Measurements from ENCODE around the gene CAVIN2. TPM values are rescaled to one million over a fixed set of nuclear protein-coding genes. Genes with fewer than 3 reads are reported as not detected.
"Not testable (repeated sequence)": the region's sequence is repeated elsewhere in the genome, so short reads cannot be mapped to it uniquely, and the experiment has no call there.

Gene CAVIN2
- polyA plus RNA-seq, 2 of the 4 experiments (the other 2 are of a cell fraction): 9.6 to 20.3 TPM

DNA sequence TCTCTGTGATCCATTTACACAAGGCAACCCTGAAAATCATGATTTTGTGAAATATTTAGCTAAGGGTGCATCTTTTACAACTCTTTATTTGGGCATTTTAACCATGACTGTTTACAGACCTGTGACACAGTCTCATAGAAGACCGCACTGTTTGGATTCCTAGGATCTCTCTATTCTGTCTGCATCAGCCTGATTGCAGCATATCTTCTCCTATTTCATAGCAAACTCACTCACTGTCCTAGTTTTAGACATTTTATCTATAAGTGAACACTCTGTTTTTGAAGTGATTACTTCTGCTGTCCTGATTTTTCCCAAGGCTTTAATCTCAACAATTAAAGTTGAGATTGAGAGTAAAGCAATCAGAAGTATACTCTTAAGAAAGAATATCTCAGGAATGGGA is 56.2 kb downstream of the CAVIN2 start:
- TF ChIP-seq HOXB5 (CRISPR knock-in tag; IDR thresholded peaks at IDR 0.05) (no peak), KDM1A (IDR thresholded peaks at IDR 0.05; ENCODE audit: low read depth) (no peak), JUNB (IDR thresholded peaks at IDR 0.05) (no peak), CHD2 (IDR thresholded peaks at IDR 0.05; ENCODE audit: low read length, partially characterized antibody) (no peak), ZSCAN20 (CRISPR knock-in tag; IDR thresholded peaks at IDR 0.05) (no peak), MYC (IDR thresholded peaks at IDR 0.05; ENCODE audit: borderline replicate concordance, low read length) (no peak), MAFK (IDR thresholded peaks at IDR 0.05; ENCODE audit: partially characterized antibody) (no peak), E2F6 (IDR thresholded peaks at IDR 0.05; ENCODE audit: borderline replicate concordance, low read depth) (no peak), ZC3H11A (IDR thresholded peaks at IDR 0.05) (no peak), ESRRA (IDR thresholded peaks at IDR 0.05; ENCODE audit: borderline replicate concordance, low read length) (no peak), HEYL (CRISPR knock-in tag; IDR thresholded peaks at IDR 0.05) (no peak)
- 78% methylated on average over 1 of the region's 1 CpG for WGBS (ENCODE audit: missing lambda C conversion rate)
- Histone ChIP-seq H3K4me2 (no peak overlapping the region), H3K4me3 (no peak overlapping the region), H3K27ac (no peak overlapping the region), H3K4me1 (no peaks in the 10 kb centered on the region), H3K9me3 (no peaks in the 10 kb centered on the region)
- ChIA-PET CTCF (interaction anchor here (2.2 kb wide), 1 partner anchor 372 kb away, joined by 6 read pairs; no protein-coding TSS in a partner anchor), POLR2A (no interaction called here)
- no peak for FAIRE-seq
- no peak for ATAC-seq
- no peak for DNase-seq (ENCODE audit: low read depth in 1 of 2, low spot score in 1 of 2)

GRCh38 chr2:191789796-191790195 is 57.1 kb downstream of the CAVIN2 start:
- TF ChIP-seq FOSL2 (IDR thresholded peaks at IDR 0.05) (no peak), FOSL2 (CRISPR knock-in tag; IDR thresholded peaks at IDR 0.05) (peak; percentile 30; the same call in 1 of the 2 replicates), FOXS1 (CRISPR knock-in tag; IDR thresholded peaks at IDR 0.05) (no peak)
- DNase-seq (ENCODE audit: low read depth in 1 of 2, low spot score in 1 of 2) (no peak), FAIRE-seq (no peak), ATAC-seq (no peak)
- 55% methylated on average over 4 of the region's 4 CpGs for WGBS (ENCODE audit: missing lambda C conversion rate)
- no peak overlapping the region for H3K4me2 ChIP-seq
- H3K9me3 ChIP-seq: no peaks in the 10 kb centered on the region
- ChIA-PET POLR2A (no interaction called here), CTCF (interaction anchor here (2.2 to 2.4 kb wide), 2 partner anchors 22 to 373 kb away, joined by 6 to 8 read pairs; no protein-coding TSS in a partner anchor)
- no peak overlapping the region for H3K4me3 ChIP-seq
- H3K4me1 ChIP-seq: no peaks in the 10 kb centered on the region
- H3K27ac ChIP-seq: no peak overlapping the region

DNA sequence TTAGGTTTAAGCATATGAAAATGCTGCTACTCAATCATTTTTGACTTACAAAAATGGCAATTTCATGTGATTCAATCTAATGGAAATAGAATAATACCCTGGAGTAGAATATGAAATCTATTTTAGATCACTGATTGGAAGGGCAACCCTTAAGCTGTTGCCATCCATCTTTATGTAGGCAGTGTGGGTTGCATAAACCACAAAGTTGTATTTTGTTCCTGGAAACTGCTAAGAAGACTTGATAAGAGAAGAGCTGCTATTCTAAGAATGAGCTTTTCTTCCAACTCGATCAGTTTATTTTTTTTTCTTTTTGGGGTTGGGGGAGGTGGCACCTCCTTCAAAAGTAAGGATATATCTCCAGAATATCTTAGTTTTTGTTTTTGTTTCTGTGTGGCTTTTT is 60.2 kb downstream of the CAVIN2 start:
- ATAC-seq: no peak
- H3K4me3 ChIP-seq: no peak overlapping the region
- no peak for FAIRE-seq
- no peaks in the 10 kb centered on the region for H3K4me1 ChIP-seq
- WGBS (ENCODE audit: missing lambda C conversion rate): 21% methylated on average over 1 of the region's 1 CpG
- DNase-seq (ENCODE audit: low read depth in 1 of 2, low spot score in 1 of 2): no peak
- no peak overlapping the region for H3K4me2 ChIP-seq
- H3K9me3 ChIP-seq: no peaks in the 10 kb centered on the region
- ChIA-PET CTCF (interaction anchor here (0.7 to 2.0 kb wide), 3 partner anchors 181 to 376 kb away, joined by 3 to 7 read pairs (median 4); no protein-coding TSS in a partner anchor), POLR2A (no interaction called here)
- TF ChIP-seq HOXA7 (CRISPR knock-in tag; IDR thresholded peaks at IDR 0.05) (no peak), PBX3 (IDR thresholded peaks at IDR 0.05) (no peak), EP300 (IDR thresholded peaks at IDR 0.05) (no peak), CBX2 (IDR thresholded peaks at IDR 0.05; ENCODE audit: borderline replicate concordance, low read depth) (no peak)
- H3K27ac ChIP-seq: no peak overlapping the region

- POLR2A ChIA-PET; H3K27ac ChIP-seq; H3K4me1 ChIP-seq; ATAC-seq; DNase-seq (ENCODE audit: low read depth in 1 of 2, low spot score in 1 of 2); H3K4me3 ChIP-seq; H3K4me2 ChIP-seq; FAIRE-seq; H3K9me3 ChIP-seq: not testable (repeated sequence)
- CTCF ChIA-PET: interaction anchor here (2.0 kb wide), 1 partner anchor 219 kb away, joined by 7 read pairs; no protein-coding TSS in a partner anchor
- WGBS (ENCODE audit: missing lambda C conversion rate): 74% methylated on average over 3 of the region's 3 CpGs
These were observed 61.2 kb downstream of the CAVIN2 start for GRCh38 chr2:191785651-191786050.

Other genes with a start within 250 kb of the CAVIN2 start
- gene NABP1, start 169.0 kb downstream of the CAVIN2 start, polyA plus RNA-seq (2011; rRNA removed): 13.6 and 22.4 TPM in 2 replicates
- gene NABP1, start 169.0 kb downstream of the CAVIN2 start, polyA plus RNA-seq (2017; fragmentation: RNase III; extraction: RNeasy Plus Mini Kit Qiagen cat#74134 plus additional on column Dnase treatment): 21.9 to 22.2 TPM (median 21.9 TPM) in 3 replicates